SK-N-SH (cell line): Measurements from ENCODE around the gene VWA3A. TPM values are rescaled to one million over a fixed set of nuclear protein-coding genes. Genes with fewer than 3 reads are reported as not detected.

Experiments
- CTCF ChIA-PET: fragments of 300-600, 350-600 bp; formaldehyde crosslinking; extraction: SDS; loops from one replicate; lab custom pipeline; 2021; lab: Yijun Ruan, JAX
- POLR2A ChIA-PET: fragments of 350-600 bp; sonication (Branson Sonifier 250); formaldehyde crosslinking; extraction: SDS; loops from one replicate; lab custom pipeline; 2020; ENCODE audit warnings: antibody characterized with exemption, inconsistent platforms; lab: Yijun Ruan, JAX
- DNase-seq: peaks from one replicate; pipeline ENCODE4 v3.0.0; 2012
- H2AFZ ChIP-seq: fragments of 200-600 bp; sonication (generic); 2 replicates; pipeline ENCODE4 v1.8.1; 2016; ENCODE audit warnings: antibody characterized with exemption, mild to moderate bottlenecking, low read depth
- H3F3A ChIP-seq: fragments of 200-600 bp; sonication (generic); replicated peaks from 2 replicates; pipeline ENCODE3; 2016; ENCODE audit warnings: antibody characterized with exemption, mild to moderate bottlenecking; ENCODE audit not compliant: insufficient read depth
- H3K27ac ChIP-seq, 2 experiments: fragments of 200-500 bp in 1 of 2; fragments of 200-600 bp in 1 of 2; sonication (Bioruptor generic) in 1 of 2; sonication (generic), shearing (Covaris generic) in 1 of 2; 2 replicates each; pipeline versions ENCODE4 v1.5.1 to v1.6.1; 2014 to 2016; ENCODE audit warnings: low read depth in 2 of 2, inconsistent platforms in 1 of 2, low read length in 1 of 2, mild to moderate bottlenecking in 1 of 2, mixed read lengths in 1 of 2
- H3K27me3 ChIP-seq: fragments of 200-600 bp; sonication (generic), shearing (Covaris generic); 2 replicates; pipeline ENCODE4 v1.6.1; 2016; ENCODE audit warnings: mixed run types; ENCODE audit not compliant: insufficient read depth
- H3K36me3 ChIP-seq, 2 experiments: fragments of 200-500 bp in 1 of 2; fragments of 200-600 bp in 1 of 2; sonication (Bioruptor generic) in 1 of 2; sonication (generic) in 1 of 2; replicated peaks in 1 of 2; 2 replicates each; pipeline versions ENCODE3 to v1.5.1; 2014 to 2016; ENCODE audit warnings: low read length in 1 of 2, mild to moderate bottlenecking in 1 of 2; ENCODE audit not compliant: insufficient read depth in 2 of 2, control insufficient read depth in 1 of 2
- H3K4me1 ChIP-seq, 2 experiments: fragments of 200-500 bp in 1 of 2; fragments of 200-600 bp in 1 of 2; sonication (Bioruptor generic) in 1 of 2; sonication (generic), shearing (Covaris generic) in 1 of 2; 2 replicates each; pipeline versions ENCODE4 v1.5.1 to v1.6.1; 2014 to 2016; ENCODE audit warnings: low read depth in 1 of 2, low read length in 1 of 2, mixed run types in 1 of 2; ENCODE audit not compliant: insufficient read depth in 2 of 2, control insufficient read depth in 1 of 2
- H3K4me2 ChIP-seq: fragments of 200-600 bp; sonication (generic), shearing (Covaris generic); 2 replicates; pipeline ENCODE4 v1.6.1; 2017; ENCODE audit warnings: mixed run types
- H3K4me3 ChIP-seq, 2 experiments: fragments of 200-500 bp in 1 of 2; fragments of 200-600 bp in 1 of 2; sonication (Bioruptor generic) in 1 of 2; sonication (generic), shearing (Covaris generic) in 1 of 2; 2 replicates each; pipeline versions ENCODE4 v1.5.1 to v1.8.1; 2014 to 2016; ENCODE audit warnings: low read depth in 2 of 2, inconsistent platforms in 1 of 2, low read length in 1 of 2, mild to moderate bottlenecking in 1 of 2, mixed read lengths in 1 of 2, moderate library complexity in 1 of 2
- H3K79me2 ChIP-seq: fragments of 200-600 bp; sonication (generic); 2 replicates; pipeline ENCODE4 v1.8.1; 2017; ENCODE audit warnings: mild to moderate bottlenecking; ENCODE audit not compliant: insufficient read depth
- H3K9ac ChIP-seq: fragments of 200-600 bp; sonication (generic); 2 replicates; pipeline ENCODE4 v1.6.1; 2017; ENCODE audit warnings: mixed run types
- H3K9me2 ChIP-seq: fragments of 200-600 bp; sonication (generic); 2 replicates; pipeline ENCODE4 v1.6.1; 2017; ENCODE audit warnings: mixed run types
- H3K9me3 ChIP-seq: fragments of 200-600 bp; sonication (generic); 2 replicates; pipeline ENCODE4 v1.6.1; 2017; ENCODE audit warnings: mixed run types, mild to moderate bottlenecking, moderate library complexity
- H4K20me1 ChIP-seq: fragments of 200-600 bp; sonication (generic); 2 replicates; pipeline ENCODE4 v1.6.1; 2017; ENCODE audit warnings: mild to moderate bottlenecking, mixed run types; ENCODE audit not compliant: insufficient read depth
- EP300 ChIP-seq, 2 experiments: IDR thresholded peaks; 2 replicates each; pipeline versions ENCODE4 v1.4.0 to v1.6.1; 2012; ENCODE audit warnings: borderline replicate concordance in 1 of 2, low read depth in 1 of 2, low read length in 1 of 2
- FOSL2 ChIP-seq: IDR thresholded peaks from 2 replicates; pipeline ENCODE4 v1.4.0; 2012; ENCODE audit warnings: low read depth, mild to moderate bottlenecking, moderate library complexity, borderline replicate concordance
- FOXM1 ChIP-seq: IDR thresholded peaks from 2 replicates; pipeline ENCODE4 v1.4.0; 2012; ENCODE audit warnings: low read depth, mild to moderate bottlenecking
- GABPA ChIP-seq: IDR thresholded peaks from 2 replicates; pipeline ENCODE4 v1.4.0; 2012; ENCODE audit warnings: low read depth, mild to moderate bottlenecking
- RCOR1 ChIP-seq: fragments of 150-350 bp; IDR thresholded peaks from 2 replicates; pipeline ENCODE4 v1.6.1; 2017; ENCODE audit warnings: antibody characterized with exemption, low read length
- REST ChIP-seq: IDR thresholded peaks from 2 replicates; pipeline ENCODE4 v1.6.1; 2012; ENCODE audit warnings: mild to moderate bottlenecking, low read depth, low read length, moderate library complexity
- ZBTB33 ChIP-seq: IDR thresholded peaks from 2 replicates; pipeline ENCODE4 v1.4.0; 2012; ENCODE audit warnings: low read depth, borderline replicate concordance
- WGBS: methylation state at CpG from one replicate; pipeline ENCODE4 v1.1.6; 2017; ENCODE audit warnings: low lambda C conversion rate; 5-methylcytosine and 5-hydroxymethylcytosine counted together
- polyA plus RNA-seq, 3 experiments: library from polyadenylated mRNA; depleted of rRNA; stranded (reverse); fragments of >200 nt; gene quantifications; 2 replicates each; pipeline ENCODE4 v1.2.3, GENCODE V29; 2012
- TF ChIP-seq, protein P1 (sequence below): fragments of 150-350 bp; IDR thresholded peaks from 2 replicates; pipeline ENCODE4 v1.6.1; 2016; ENCODE audit warnings: mild to moderate bottlenecking, low read depth, low read length

VWA3A gene
- polyA plus RNA-seq, 1 of the 3 experiments (the other 2 are of a cell fraction): not detected

DNA sequence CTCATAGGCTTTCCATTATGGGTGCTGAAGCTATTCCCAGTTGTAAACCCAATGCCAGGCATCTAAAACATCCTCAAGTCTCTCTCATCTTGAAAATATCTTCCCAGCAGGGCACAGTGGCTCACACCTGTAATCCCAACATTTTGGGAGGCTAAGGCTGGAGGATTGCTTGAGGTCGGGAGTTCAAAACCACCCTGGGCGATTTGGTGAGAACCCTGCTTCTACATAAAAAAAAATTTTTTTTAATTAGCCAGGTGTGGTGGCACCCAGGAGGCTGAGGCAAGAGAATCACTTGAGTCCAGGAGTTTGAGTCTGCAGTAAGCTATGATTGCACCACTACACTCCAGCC lies 100.7 kb downstream of the VWA3A start:
- Histone ChIP-seq H2AFZ (no peak overlapping the region), H3K4me3 (no peak overlapping the region), H3F3A (peaks cover 23% of the 10 kb centered on the region), H3K27ac (no peak overlapping the region), H3K36me3 (no peaks in the 10 kb centered on the region), H3K4me2 (no peak overlapping the region), H3K9me3 (no peaks in the 10 kb centered on the region), H3K27me3 (no peaks in the 10 kb centered on the region), H3K9me2 (no peaks in the 10 kb centered on the region), H3K9ac (no peak overlapping the region), H4K20me1 (no peaks in the 10 kb centered on the region), H3K4me1 (peaks cover 3 to 26% of the 10 kb centered on the region in 2 experiments; a peak in 2 of 4 replicates), H3K79me2 (no peaks in the 10 kb centered on the region)
- DNase-seq: no peak
- no peak for TF ChIP-seq ZBTB33
- no peak for TF ChIP-seq GABPA
- ChIA-PET POLR2A (no interaction called here), CTCF (interaction anchor here (1.0 to 9.3 kb wide), 5 partner anchors 9 to 125 kb away, joined by 3 to 115 read pairs (median 4); partner anchors contain the start of genes EEF2K and POLR3E)
- WGBS: 83% methylated on average over 2 of the region's 2 CpGs

DNA sequence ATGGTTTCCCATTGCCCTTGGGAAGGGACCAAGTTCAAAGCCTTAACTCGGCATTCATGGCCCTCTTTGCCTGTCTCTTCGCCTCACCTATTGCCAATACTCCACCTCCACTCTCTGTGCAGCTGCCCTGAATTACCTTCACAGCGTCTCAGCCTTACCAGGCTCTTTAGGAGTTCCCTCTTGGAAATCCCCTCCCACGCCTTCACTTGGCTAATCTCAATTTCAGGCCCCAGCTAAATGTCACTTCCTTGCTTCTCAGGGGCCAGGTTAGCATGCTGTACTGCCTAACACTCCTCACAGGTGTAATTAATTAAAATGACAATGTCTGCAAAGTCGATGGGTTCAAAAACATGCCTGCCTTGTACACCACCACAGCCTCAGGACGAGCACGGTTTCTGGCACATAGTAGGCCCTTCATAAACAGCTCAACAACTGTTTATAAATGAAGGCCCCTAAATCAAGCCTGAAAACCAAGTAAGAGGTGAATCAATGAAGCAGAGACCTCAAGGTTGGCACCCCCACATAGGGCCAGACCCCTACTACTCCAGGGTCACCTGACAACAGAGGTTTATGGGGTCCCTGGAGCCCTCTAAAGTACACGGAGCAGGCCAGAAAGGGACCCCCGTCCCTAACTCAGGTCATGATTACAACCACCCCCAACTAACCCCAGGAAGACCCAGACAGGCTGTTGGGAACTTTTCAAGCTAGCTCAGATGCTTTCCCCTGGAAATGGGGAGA lies 102.5 kb downstream of the VWA3A start:
- Histone ChIP-seq H3K4me2 (no peak overlapping the region), H3K27ac (0 out of 4 replicates have a peak overlapping the region, but pooled peaks of 1 of the 2 experiments have one; percentile 4), H4K20me1 (no peaks in the 10 kb centered on the region), H3K79me2 (no peaks in the 10 kb centered on the region), H3F3A (peaks cover 35% of the 10 kb centered on the region), H3K9me2 (no peaks in the 10 kb centered on the region), H3K36me3 (no peaks in the 10 kb centered on the region), H3K27me3 (no peaks in the 10 kb centered on the region), H3K9me3 (no peaks in the 10 kb centered on the region), H3K9ac (no peak overlapping the region), H3K4me3 (no peak overlapping the region), H2AFZ (no peak overlapping the region), H3K4me1 (peaks cover 8 to 11% of the 10 kb centered on the region in 2 experiments; a peak in 3 of 4 replicates)
- no peak for DNase-seq
- no peak for TF ChIP-seq FOSL2
- no peak for TF ChIP-seq FOXM1
- no peak for TF ChIP-seq REST
- TF ChIP-seq, protein P1, sequence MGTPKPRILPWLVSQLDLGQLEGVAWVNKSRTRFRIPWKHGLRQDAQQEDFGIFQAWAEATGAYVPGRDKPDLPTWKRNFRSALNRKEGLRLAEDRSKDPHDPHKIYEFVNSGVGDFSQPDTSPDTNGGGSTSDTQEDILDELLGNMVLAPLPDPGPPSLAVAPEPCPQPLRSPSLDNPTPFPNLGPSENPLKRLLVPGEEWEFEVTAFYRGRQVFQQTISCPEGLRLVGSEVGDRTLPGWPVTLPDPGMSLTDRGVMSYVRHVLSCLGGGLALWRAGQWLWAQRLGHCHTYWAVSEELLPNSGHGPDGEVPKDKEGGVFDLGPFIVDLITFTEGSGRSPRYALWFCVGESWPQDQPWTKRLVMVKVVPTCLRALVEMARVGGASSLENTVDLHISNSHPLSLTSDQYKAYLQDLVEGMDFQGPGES: no peak
- no peak for TF ChIP-seq EP300 (IDR thresholded peaks at IDR 0.05; ENCODE audit: borderline replicate concordance in 1 of 2, low read depth in 1 of 2, low read length in 1 of 2)
- no peak for TF ChIP-seq RCOR1
- POLR2A ChIA-PET: no interaction called here
- CTCF ChIA-PET: interaction anchor here (0.6 to 9.3 kb wide), 5 partner anchors 12 to 104 kb away, joined by 3 to 115 read pairs (median 5); partner anchors contain the start of genes EEF2K and POLR3E
- WGBS: 56% methylated on average over 7 of the region's 9 CpGs
